ENCODE measurements around the gene CD2AP. TPM values are rescaled to one million over a fixed set of nuclear protein-coding genes. Genes with fewer than 3 reads are reported as not detected.

CD2AP gene
- total and polyA plus RNA-seq, 2 of the 8 experiments (the other 6 are each of a cell fraction or from before 2014, with no cell fraction given) = 8.6 to 75.6 TPM

GRCh38 chr6:47599512-47599911 is 121.9 kb downstream of the CD2AP start:
- Histone ChIP-seq H3K4me3 (ENCODE audit: extremely low read depth in 1 of 4, insufficient read depth in 2 of 4, low read depth in 3 of 4, low read length in 4 of 4) (no peak overlapping the region), H3K27me3 (replicated peaks in 1 of 4; ENCODE audit: control insufficient read depth in 3 of 4, extremely low read depth in 1 of 4, insufficient read depth in 3 of 4, low read length in 3 of 4) (no peaks in the 10 kb centered on the region), H3K9me3 (ENCODE audit: insufficient read depth in 2 of 2, low read depth in 1 of 2, low read length in 1 of 2) (no peaks in the 10 kb centered on the region; a peak in 1 of 4 replicates), H3K79me1 (ENCODE audit: low read depth, low read length) (no peaks in the 10 kb centered on the region), H3K9ac (replicated peaks in 1 of 4; ENCODE audit: extremely low read depth in 1 of 4, low read depth in 3 of 4, low read length in 3 of 4) (no peak overlapping the region), H4K20me1 (replicated peaks in 1 of 2; ENCODE audit: control insufficient read depth in 1 of 2, insufficient read depth in 2 of 2, low read length in 2 of 2) (no peaks in the 10 kb centered on the region), H2AFZ (ENCODE audit: low read length) (no peak overlapping the region), H3K36me3 (ENCODE audit: control insufficient read depth in 2 of 4, insufficient read depth in 4 of 4, low read length in 3 of 4) (peaks cover 7 to 48% (median 25%) of the 10 kb centered on the region in 4 experiments), H2BK12ac (ENCODE audit: low read depth, low read length) (no peak overlapping the region), H3K4ac (replicated peaks; ENCODE audit: insufficient read length, low read depth, low read length) (no peak overlapping the region), H3K27ac (ENCODE audit: low read depth, low read length) (no peak overlapping the region), H3K56ac (replicated peaks; ENCODE audit: insufficient read length, low read depth, low read length) (no peak overlapping the region), H2AK5ac (ENCODE audit: low read depth, low read length) (no peak overlapping the region), H4K5ac (ENCODE audit: insufficient read length, low read depth, low read length) (no peak overlapping the region), H3K14ac (ENCODE audit: insufficient read length) (no peak overlapping the region), H2BK120ac (replicated peaks; ENCODE audit: low read depth, low read length) (no peak overlapping the region), H2BK20ac (ENCODE audit: low read length) (no peak overlapping the region), H3K79me2 (ENCODE audit: control insufficient read depth in 1 of 2, insufficient read depth in 2 of 2, low read length in 2 of 2) (no peaks in the 10 kb centered on the region), H3K4me1 (replicated peaks in 1 of 4; ENCODE audit: control insufficient read depth in 3 of 4, insufficient read depth in 4 of 4, low read length in 3 of 4) (no peaks in the 10 kb centered on the region), H4K91ac (replicated peaks; ENCODE audit: insufficient read length, low read length) (no peak overlapping the region), H3K23ac (ENCODE audit: insufficient read length) (no peak overlapping the region), H3K18ac (ENCODE audit: extremely low read depth, low read length) (no peak overlapping the region), H2BK15ac (ENCODE audit: low read length) (no peak overlapping the region), H2BK5ac (ENCODE audit: low read depth, low read length) (no peak overlapping the region), H4K8ac (ENCODE audit: extremely low read depth, insufficient read depth, low read length) (no peak overlapping the region), H3K23me2 (ENCODE audit: low read depth, low read length) (no peaks in the 10 kb centered on the region), H3K4me2 (ENCODE audit: insufficient read depth in 1 of 2, low read depth in 2 of 2, low read length in 2 of 2) (no peak overlapping the region)
- 94% methylated on average over 1 of the region's 1 CpG; no CpG with 5 or more reads in 1 of the 2 experiments for WGBS, 2 experiments (ENCODE audit: extremely low coverage in 1 of 2, insufficient coverage in 1 of 2, insufficient read length in 1 of 2, insufficient replicate concordance in 2 of 2, low coverage in 1 of 2, low lambda C conversion rate in 2 of 2, missing lambda C conversion rate in 1 of 2)
- ChIA-PET CTCF (ENCODE audit: partially characterized antibody) (no interaction called here), POLR2A (ENCODE audit: partially characterized antibody) (no interaction called here)
- DNase-seq (ENCODE audit: low read depth in 1 of 2, low spot score in 2 of 2) (no peak), FAIRE-seq (no peak)
- no peak for TF ChIP-seq TCF12 (IDR thresholded peaks at IDR 0.05; ENCODE audit: low read depth, low read length)
- TF ChIP-seq CEBPB (IDR thresholded peaks at IDR 0.05; ENCODE audit: low read depth, low read length) = no peak
- TF ChIP-seq GABPA (IDR thresholded peaks at IDR 0.05; ENCODE audit: borderline replicate concordance, insufficient read depth, low read length) = no peak
- TF ChIP-seq SAP30 (IDR thresholded peaks at IDR 0.05; ENCODE audit: insufficient read depth, insufficient replicate concordance, low read length) = no peak
- TF ChIP-seq, protein P1, sequence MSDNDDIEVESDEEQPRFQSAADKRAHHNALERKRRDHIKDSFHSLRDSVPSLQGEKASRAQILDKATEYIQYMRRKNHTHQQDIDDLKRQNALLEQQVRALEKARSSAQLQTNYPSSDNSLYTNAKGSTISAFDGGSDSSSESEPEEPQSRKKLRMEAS (IDR thresholded peaks at IDR 0.05) = no peak
- no peak for TF ChIP-seq EZH2 (IDR thresholded peaks at IDR 0.05; ENCODE audit: low read depth, low read length, severe bottlenecking)
- TF ChIP-seq BCL11A (IDR thresholded peaks at IDR 0.05; ENCODE audit: low read depth in 2 of 2, low read length in 2 of 2) = no peak
- TF ChIP-seq SUZ12 (IDR thresholded peaks at IDR 0.05; ENCODE audit: low read length) = no peak
- TF ChIP-seq BRCA1 (IDR thresholded peaks at IDR 0.05; ENCODE audit: low read depth, low read length) = no peak
- no peak for TF ChIP-seq POLR2AphosphoS5 (IDR thresholded peaks at IDR 0.05; ENCODE audit: low read depth, low read length)
- no peak for TF ChIP-seq JUND (IDR thresholded peaks at IDR 0.05; ENCODE audit: low read length)
- TF ChIP-seq CHD1 (IDR thresholded peaks at IDR 0.05; ENCODE audit: low read depth, low read length) = no peak
